ENCODE data around the gene MRPL54.

MRPL54 gene

DNA sequence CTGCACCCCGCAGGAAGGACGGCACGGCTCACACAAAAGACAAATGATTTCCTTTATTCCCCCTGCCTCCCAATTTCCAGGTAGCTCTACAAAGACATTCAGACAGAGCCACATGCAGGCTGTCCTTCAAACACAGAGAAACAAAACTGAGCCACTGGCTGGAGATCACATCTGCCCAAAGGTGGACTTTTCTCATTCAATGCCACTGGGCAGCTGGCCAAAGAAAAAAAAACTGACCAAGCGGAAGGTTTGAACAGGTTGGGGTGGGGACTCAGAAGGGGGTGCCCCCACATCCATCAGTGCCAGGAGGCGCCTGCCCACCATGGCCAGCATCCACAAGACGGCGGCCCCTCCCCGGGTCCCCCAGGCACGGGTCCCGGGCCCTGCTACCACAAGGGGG lies 41.5 kb downstream of the MRPL54 start:
- TF ChIP-seq, protein P1, sequence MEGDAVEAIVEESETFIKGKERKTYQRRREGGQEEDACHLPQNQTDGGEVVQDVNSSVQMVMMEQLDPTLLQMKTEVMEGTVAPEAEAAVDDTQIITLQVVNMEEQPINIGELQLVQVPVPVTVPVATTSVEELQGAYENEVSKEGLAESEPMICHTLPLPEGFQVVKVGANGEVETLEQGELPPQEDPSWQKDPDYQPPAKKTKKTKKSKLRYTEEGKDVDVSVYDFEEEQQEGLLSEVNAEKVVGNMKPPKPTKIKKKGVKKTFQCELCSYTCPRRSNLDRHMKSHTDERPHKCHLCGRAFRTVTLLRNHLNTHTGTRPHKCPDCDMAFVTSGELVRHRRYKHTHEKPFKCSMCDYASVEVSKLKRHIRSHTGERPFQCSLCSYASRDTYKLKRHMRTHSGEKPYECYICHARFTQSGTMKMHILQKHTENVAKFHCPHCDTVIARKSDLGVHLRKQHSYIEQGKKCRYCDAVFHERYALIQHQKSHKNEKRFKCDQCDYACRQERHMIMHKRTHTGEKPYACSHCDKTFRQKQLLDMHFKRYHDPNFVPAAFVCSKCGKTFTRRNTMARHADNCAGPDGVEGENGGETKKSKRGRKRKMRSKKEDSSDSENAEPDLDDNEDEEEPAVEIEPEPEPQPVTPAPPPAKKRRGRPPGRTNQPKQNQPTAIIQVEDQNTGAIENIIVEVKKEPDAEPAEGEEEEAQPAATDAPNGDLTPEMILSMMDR (IDR thresholded peaks at IDR 0.05; ENCODE audit: low read length, missing control alignments): no peak
- DNase-seq (ENCODE audit: low read depth): no peak
- H3K4me3 ChIP-seq (replicated peaks; ENCODE audit: low read depth, low read length): no peak overlapping the region

DNA sequence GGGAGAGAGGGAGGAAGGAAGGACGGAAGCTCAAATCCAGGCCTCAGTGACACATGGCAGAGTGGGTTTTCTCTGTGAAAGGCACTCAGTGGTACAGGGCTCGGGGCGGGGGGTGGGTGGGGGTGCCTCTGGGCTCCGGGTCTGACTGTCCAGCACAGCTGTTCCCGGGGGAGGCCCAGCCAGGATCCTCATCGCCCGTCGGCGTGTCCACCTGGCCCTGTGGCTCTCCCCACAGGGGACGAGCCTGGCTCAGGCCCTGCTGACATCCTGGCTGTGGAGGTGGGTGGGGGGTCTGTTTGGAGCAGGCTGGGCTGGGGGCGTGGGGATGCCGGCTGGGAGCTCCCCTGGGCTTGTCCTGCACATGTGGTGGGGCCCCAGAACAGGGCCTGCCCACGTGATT lies 41.9 kb downstream of the MRPL54 start:
- TF ChIP-seq, protein P1 (IDR thresholded peaks at IDR 0.05; ENCODE audit: low read length, missing control alignments): no peak
- no peak for DNase-seq (ENCODE audit: low read depth)
- H3K4me3 ChIP-seq (replicated peaks; ENCODE audit: low read depth, low read length): no peak overlapping the region

DNA sequence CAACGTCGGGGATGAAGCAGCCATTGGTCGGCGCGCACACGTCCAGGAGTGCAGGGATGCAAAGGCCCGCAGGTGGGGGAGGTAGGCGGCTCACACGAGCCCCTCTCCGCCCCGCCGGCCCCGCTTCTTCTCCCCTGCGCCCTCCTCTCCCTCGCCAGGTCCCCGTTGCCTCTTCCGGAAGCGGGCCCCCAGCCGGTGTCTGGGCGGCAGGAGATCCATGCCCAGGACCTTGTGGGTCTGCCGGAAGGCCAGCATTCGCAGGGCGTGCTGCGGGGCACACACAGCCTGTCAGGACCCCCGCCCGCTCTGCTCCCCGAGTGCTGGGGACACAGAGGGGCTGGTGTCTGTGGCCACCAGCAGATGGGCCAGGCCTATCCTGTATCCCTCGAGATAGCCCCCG lies 43.4 kb downstream of the MRPL54 start:
- TF ChIP-seq, protein P1 (IDR thresholded peaks at IDR 0.05; ENCODE audit: low read length, missing control alignments): no peak
- DNase-seq (ENCODE audit: low read depth): no peak
- H3K4me3 ChIP-seq (replicated peaks; ENCODE audit: low read depth, low read length): no peak overlapping the region

DNA sequence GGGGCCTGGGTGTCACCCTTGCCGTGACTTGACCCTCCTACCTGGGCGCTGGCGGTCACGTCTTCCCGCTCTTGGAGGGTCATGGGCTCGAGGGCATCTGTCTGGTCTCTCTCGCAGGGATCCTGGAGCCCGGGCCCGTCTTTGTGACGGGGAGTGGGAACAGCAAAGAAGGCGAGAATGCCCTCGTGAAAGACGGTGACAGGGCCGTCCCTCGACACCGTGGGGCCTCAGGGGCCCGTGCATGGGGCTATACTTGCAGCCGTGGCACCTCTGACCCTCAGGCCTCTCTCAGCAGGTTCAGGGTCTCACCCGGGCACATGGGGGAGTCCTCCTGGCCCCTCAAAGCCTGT lies 44.6 kb downstream of the MRPL54 start:
- no peak for DNase-seq (ENCODE audit: low read depth)
- TF ChIP-seq, protein P1 (IDR thresholded peaks at IDR 0.05; ENCODE audit: low read length, missing control alignments): no peak
- no peak overlapping the region for H3K4me3 ChIP-seq (replicated peaks; ENCODE audit: low read depth, low read length)

DNA sequence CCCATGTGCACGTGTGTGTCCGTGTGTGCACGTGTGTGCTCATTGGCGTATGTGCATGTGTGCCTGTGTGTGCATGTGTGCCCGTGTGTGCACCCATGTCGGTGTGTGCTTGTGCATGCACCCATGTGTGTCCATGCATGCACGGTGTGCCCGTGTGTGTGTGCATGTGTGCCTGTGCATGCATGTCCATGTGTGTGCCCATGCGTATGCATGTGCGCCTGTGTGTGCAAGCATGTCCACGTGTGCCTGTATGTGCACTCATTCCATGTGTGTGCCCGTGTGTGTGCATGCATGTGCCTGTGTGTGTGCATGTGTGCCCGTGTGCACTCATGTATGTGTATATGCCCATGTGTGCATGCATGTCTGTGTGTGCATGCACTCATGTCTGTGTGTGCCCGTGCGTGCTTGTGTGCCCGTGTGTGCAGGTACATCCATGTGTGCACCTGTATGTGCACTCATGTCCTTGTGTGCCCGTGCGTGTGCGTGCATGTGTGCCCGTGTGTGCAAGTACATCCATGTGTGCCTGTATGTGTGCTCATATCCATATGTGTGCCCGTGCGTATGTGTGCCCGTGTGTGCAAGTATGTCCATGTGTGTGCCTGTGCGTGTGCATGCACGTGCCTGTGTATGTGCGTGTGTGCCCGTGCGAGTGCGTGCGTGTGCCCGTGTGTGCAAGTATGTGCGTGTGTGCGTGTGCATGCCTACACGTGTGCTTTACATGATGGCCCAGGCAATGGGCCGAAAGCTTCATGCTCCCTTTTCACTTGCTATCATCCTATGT lies 45.3 kb downstream of the MRPL54 start:
- no peak for DNase-seq (ENCODE audit: low read depth)
- TF ChIP-seq, protein P1 (IDR thresholded peaks at IDR 0.05; ENCODE audit: low read length, missing control alignments): no peak
- no peak overlapping the region for H3K4me3 ChIP-seq (replicated peaks; ENCODE audit: low read depth, low read length)

DNA sequence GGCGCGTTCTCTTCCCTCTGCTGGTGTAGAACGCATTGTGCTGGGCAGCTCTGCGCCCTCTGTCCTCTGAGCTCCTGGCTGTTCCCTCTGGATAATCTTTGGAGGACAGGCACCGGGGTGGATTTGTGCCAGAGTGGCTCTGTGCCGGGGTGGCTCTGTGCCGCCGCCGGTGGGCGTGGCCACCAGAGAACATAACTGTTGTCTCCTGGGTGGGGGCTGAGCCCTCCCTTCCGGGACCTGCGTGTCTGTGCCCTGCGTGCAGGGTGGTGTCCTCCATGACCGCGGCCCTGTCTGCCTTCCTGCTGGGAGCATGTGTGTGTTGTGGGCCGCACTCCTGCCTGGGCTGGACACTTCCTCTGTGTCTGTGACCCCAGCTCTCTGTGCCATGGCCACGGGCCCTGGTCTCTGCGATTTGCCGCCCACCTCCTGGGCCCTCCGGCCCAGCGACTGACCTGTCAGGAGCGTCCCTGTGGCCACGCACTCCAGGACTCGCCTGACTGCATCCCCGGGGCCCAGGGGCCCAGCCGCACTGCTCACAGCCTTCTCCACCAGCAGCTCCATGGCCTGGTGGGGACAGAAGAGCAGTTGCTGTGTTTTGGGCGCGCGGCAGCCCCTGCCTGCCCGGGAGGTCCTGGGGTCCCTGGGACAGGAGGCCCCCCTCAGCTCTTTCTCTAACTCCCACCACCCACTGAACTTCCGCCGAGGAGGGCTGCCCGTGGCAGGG lies 46.1 kb downstream of the MRPL54 start:
- no peak for DNase-seq (ENCODE audit: low read depth)
- H3K4me3 ChIP-seq (replicated peaks; ENCODE audit: low read depth, low read length): no peak overlapping the region
- TF ChIP-seq, protein P1 (IDR thresholded peaks at IDR 0.05; ENCODE audit: low read length, missing control alignments): no peak
